OCI-LY7 (cell line): ENCODE results near the gene MACROH2A2.

ENCODE experiments used
- CTCF ChIP-seq: fragments of 200-600 bp; sonication (generic); conservative IDR thresholded peaks from 2 replicates; pipeline ENCODE4 v1.5.1; 2014; ENCODE audit warnings: mild to moderate bottlenecking, antibody characterized with exemption, low read length, moderate library complexity, mixed read lengths
- EZH2phosphoT487 ChIP-seq: fragments of 200-600 bp; sonication (generic); IDR thresholded peaks from 2 replicates; pipeline ENCODE4 v1.6.1; 2018; ENCODE audit warnings: low read depth, borderline replicate concordance, mild to moderate bottlenecking, mixed run types, antibody characterized with exemption, low read length, moderate library complexity, mixed read lengths

GRCh38 chr10:70092389-70092718 is 39.7 kb downstream of the MACROH2A2 start:
- TF ChIP-seq CTCF (no peak), EZH2phosphoT487 (no peak)
